ENCODE measurements around the gene PABPN1L. TPM values are rescaled to one million over a fixed set of nuclear protein-coding genes. Genes with fewer than 3 reads are reported as not detected.
A peak's percentile ranks its signal among the peaks of the same experiment; 100 is the strongest.

The PABPN1L gene
- total RNA-seq, 1 experiment from 2014 or later: not detected

DNA sequence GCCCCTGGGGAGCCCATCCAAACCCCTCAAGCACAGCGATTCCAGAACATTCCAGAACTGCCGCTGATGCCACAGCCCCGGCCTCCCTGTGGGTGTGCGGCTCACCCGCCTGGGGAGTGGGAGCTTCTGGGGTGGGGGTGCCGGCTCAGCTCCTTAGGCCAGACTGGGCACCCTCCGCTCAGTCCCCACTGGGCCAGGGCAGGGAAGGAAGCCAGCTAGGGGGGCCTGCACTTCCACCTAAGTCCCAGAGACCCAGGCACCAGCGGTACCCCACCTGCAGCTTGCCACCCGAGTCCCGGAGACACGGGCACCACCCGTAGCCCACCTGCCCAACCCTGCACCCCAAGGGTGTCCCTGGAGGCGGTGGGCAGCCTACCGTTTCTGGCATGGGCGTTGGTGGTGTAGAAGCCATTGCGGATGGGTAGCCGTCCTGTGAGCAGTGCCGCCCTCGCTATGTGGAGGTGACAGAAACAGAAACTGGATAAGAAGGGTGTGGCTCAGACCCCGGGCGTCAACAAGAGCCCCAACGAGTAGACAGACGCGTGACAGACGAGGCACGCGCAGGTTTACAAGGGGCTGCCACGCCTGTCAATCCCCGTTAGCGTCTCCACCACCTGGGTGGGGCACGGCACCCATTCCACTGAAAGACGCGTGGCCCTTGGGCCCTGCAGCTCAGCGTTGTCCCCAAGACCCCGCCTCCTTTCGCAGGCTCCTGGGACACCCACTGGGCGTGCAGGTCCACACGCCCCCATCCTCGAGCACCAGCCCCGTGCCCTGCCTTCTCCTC is 24.7 kb downstream of the PABPN1L start:
- Histone ChIP-seq H4K20me1 (ENCODE audit: control insufficient read depth, insufficient read depth, insufficient read length) (no peaks in the 10 kb centered on the region), H4K91ac (ENCODE audit: insufficient read length, low read depth, low read length) (no peak overlapping the region), H3K23me2 (ENCODE audit: insufficient read length, low read depth, low read length, poor library complexity, severe bottlenecking) (no peaks in the 10 kb centered on the region), H2AFZ (ENCODE audit: low read length) (no peak overlapping the region), H3K79me1 (ENCODE audit: insufficient read depth, low read depth, low read length, poor library complexity, severe bottlenecking) (no peaks in the 10 kb centered on the region), H3K4ac (ENCODE audit: low read depth, low read length) (no peak overlapping the region), H3K56ac (ENCODE audit: insufficient read length, low read depth, low read length) (no peak overlapping the region), H2BK15ac (ENCODE audit: low read depth, low read length) (no peak overlapping the region), H3K27ac (ENCODE audit: insufficient read length, low read depth, low read length) (no peak overlapping the region), H3K14ac (ENCODE audit: insufficient read depth, low read length) (no peak overlapping the region), H2BK12ac (ENCODE audit: insufficient read length, low read depth, low read length) (no peak overlapping the region), H3K4me2 (ENCODE audit: insufficient read depth, insufficient read length, low read length) (no peak overlapping the region), H2AK5ac (ENCODE audit: insufficient read length, low read length) (no peak overlapping the region), H4K5ac (ENCODE audit: insufficient read length, low read depth, low read length) (no peak overlapping the region), H3T11ph (ENCODE audit: low read length) (no peak overlapping the region), H3K27me3 (ENCODE audit: insufficient read depth, low read length) (no peaks in the 10 kb centered on the region), H3K23ac (ENCODE audit: insufficient read length, low read depth, low read length) (no peak overlapping the region), H3K9ac (ENCODE audit: extremely low read depth, insufficient read length, low read length) (no peak overlapping the region), H2BK20ac (ENCODE audit: low read depth, low read length, poor library complexity, severe bottlenecking) (no peak overlapping the region), H3K9me3 (ENCODE audit: control insufficient read depth, low read depth, low read length) (no peaks in the 10 kb centered on the region), H3K79me2 (ENCODE audit: insufficient read depth, low read length) (no peaks in the 10 kb centered on the region), H3K18ac (ENCODE audit: insufficient read length, low read depth, low read length) (no peak overlapping the region), H2BK5ac (ENCODE audit: insufficient read length, low read length) (no peak overlapping the region), H3K4me1 (ENCODE audit: insufficient read depth, low read length) (no peaks in the 10 kb centered on the region), H4K8ac (replicated peaks; ENCODE audit: insufficient read length, low read depth, low read length) (no peak overlapping the region), H2BK120ac (ENCODE audit: low read depth, low read length, poor library complexity, severe bottlenecking) (no peak overlapping the region)
- Mint-ChIP-seq H3K36me3 (ENCODE audit: insufficient read depth in 1 of 3, low read depth in 3 of 3) (peaks cover 4 to 11% (median 9%) of the 10 kb centered on the region in 3 experiments; a peak in 6 of 7 replicates), H3K4me1 (no peaks in the 10 kb centered on the region), H3K27me3 (ENCODE audit: low read depth) (no peaks in the 10 kb centered on the region), H3K9me3 (no peaks in the 10 kb centered on the region), H3K4me3 (no peak overlapping the region), H3K27ac (peak overlapping the region in 1 of 3 experiments; percentile 82; a peak in 2 of 7 replicates)
- whole genome bisulfite sequencing (ENCODE audit: extremely low coverage, insufficient read length, low lambda C conversion rate): no CpG with 5 or more reads among the region's 40 CpGs
- TF ChIP-seq, protein P1, sequence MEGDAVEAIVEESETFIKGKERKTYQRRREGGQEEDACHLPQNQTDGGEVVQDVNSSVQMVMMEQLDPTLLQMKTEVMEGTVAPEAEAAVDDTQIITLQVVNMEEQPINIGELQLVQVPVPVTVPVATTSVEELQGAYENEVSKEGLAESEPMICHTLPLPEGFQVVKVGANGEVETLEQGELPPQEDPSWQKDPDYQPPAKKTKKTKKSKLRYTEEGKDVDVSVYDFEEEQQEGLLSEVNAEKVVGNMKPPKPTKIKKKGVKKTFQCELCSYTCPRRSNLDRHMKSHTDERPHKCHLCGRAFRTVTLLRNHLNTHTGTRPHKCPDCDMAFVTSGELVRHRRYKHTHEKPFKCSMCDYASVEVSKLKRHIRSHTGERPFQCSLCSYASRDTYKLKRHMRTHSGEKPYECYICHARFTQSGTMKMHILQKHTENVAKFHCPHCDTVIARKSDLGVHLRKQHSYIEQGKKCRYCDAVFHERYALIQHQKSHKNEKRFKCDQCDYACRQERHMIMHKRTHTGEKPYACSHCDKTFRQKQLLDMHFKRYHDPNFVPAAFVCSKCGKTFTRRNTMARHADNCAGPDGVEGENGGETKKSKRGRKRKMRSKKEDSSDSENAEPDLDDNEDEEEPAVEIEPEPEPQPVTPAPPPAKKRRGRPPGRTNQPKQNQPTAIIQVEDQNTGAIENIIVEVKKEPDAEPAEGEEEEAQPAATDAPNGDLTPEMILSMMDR (conservative IDR thresholded peaks at IDR 0.05): no peak
- DNase-seq: no peak
